CD4-positive, alpha-beta T cell treated with Interleukin-2 at 100 ng/mL for 4 hours (primary cell): ENCODE results near the gene NRXN3.
A peak's percentile ranks its signal among the peaks of the same experiment; 100 is the strongest.

ENCODE experiments used
- DNase-seq: peaks from one replicate; pipeline ENCODE4 v3.0.0-alpha.2; 2020; ENCODE audit warnings: low spot score

The NRXN3 gene

DNA sequence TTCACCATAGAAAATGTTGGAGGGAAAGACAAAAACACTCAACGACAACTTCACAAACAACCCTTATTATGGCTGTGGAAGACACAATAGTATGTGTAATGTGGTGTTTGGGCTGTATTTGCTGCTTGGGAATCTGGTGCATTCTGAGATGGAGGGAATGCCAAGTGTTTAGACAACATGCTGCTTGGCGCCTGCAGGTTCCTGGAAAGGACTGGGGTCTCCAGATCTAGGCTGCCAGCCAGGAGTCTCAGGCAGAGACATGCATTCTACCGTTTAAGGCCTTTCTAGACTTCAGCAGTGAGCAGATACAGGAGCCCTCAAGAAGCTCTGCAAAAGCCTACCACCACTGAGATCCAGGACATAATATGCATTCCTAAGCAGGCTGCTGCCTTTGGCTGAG is 418.7 kb downstream of the NRXN3 start:
- no peak for DNase-seq

GRCh38 chr14:78592616-78593219 is 422.5 kb downstream of the NRXN3 start:
- DNase-seq, result no peak

GRCh38 chr14:78593949-78594348 is 423.8 kb downstream of the NRXN3 start:
- no peak for DNase-seq

- no peak for DNase-seq
Measured at GRCh38 chr14:78595797-78596196, 425.6 kb downstream of the NRXN3 start.

- peak; percentile 23 for DNase-seq
Measured at GRCh38 chr14:78598046-78598920, 428.1 kb downstream of the NRXN3 start.

- DNase-seq, result no peak
Measured at GRCh38 chr14:78605025-78605762, 435.0 kb downstream of the NRXN3 start.

DNA sequence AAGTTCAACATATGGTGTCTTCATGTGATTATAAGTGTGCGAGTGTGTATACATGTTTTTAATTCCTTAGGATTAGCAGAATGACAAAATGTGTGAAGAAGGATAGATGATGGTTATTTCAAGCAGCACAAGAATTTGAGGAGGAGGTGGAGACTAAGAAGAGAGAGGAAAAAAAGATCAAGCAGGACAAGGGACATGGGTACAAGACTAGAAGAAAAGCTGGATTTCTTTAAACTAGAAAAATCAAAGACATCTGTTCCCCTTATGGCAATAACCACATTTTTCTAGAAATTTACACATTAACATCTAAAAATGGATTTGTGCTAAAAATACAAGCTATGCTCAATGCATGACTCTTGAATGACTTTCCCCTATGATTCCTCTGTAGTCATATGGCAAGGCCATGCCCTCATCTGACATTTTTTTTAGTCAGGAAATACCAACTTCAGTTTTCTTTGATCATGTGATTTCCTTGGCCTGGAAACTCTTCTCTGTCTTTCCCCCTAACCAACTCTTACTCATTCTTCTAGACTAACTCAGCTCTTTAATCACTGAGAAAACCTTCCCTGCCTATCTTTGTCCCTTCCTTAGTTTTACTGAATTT is 435.8 kb downstream of the NRXN3 start:
- DNase-seq, result no peak

DNA sequence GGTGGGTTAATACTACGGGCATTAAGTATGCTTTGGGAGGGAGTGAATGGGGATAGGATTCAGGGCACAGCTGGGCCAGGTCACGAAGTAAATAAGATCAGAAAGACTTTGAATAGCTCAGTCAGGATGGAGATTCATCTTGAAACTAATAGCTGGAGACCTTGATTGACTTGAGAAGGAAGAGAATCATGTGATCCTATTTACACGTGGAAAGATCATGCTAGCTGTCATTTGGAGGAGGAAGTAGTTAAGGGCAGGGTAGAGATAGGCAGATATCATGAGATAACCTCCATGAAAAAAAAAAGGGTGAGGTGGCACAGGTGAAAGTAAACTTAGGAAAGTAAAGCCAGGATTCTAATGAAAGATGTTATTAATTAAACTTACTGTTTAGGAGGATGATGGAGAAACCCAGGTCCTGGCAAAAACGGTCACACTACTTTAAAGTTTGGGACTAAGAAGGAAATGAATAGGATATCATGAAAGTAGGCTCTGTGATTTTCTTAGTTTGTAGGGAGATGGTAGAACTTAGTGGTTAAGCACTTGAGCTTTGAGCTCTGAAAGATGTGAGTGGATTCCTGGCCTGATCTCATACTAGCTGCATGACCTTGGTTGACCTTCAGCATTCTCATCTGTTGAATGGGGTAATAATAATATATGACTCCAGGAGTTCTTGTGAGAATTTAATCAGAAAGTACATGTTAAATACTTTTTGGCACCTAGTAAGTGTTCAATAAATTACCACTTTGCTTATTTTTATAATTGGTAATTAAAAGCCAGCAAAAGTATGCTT is 439.0 kb downstream of the NRXN3 start:
- no peak for DNase-seq

DNA sequence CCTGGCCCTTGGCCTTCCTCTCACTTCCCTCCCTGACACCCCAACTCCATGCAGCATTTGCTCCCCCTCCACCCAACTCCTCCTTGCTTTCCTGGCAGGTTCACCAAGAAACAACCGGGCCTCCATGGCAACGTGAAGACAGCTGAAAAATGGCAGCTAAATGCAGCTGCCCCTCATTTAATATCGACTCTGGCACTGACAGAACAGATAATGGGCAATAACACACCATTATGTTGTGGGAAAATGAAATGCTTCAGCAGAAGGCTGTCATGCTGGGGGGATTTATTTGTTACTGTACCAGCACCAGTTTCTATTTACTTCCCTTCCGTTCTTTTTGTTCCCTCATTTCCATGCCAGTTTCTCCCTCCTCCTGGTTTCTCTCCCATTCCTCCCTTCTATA is 440.8 kb downstream of the NRXN3 start:
- DNase-seq, result no peak

DNA sequence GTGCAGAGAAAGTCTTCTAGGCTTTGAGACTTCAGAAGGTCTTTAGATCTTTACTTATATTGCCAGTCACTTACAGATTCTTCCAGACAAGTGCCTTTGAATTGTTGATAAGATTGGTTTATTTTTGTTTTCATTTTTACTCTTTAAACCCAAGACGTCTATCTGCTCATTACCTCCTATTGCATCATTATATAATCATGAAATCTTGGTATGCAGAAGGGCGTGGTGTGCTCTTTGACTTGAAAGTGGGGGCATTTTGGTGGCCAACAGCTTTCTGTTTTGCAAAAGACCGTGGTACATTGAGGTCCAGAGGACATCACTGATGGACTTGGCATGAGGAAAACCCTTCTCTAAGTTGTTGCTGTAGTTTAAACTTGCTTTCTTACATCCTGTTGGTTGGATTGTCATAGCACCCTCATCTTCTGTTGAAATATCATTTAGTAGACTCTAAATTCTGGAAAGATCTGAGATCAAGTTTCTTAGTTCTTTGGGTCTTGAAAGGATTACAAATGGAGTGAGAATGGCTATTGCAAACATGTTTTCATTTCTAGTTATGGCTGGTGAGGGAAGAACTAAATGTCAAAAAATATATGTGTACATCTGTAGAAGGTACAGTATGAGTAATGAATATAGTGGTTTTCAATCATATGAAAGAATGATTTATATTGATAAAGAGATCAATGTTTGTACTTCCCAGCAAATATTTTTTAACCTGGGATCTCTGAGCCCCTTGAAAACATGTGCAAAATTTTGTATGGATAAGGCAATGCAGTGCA is 441.8 kb downstream of the NRXN3 start:
- DNase-seq, result no peak

GRCh38 chr14:78612666-78613065 is 442.5 kb downstream of the NRXN3 start:
- DNase-seq, result no peak

GRCh38 chr14:78614593-78614992 is 444.4 kb downstream of the NRXN3 start:
- no peak for DNase-seq

DNA sequence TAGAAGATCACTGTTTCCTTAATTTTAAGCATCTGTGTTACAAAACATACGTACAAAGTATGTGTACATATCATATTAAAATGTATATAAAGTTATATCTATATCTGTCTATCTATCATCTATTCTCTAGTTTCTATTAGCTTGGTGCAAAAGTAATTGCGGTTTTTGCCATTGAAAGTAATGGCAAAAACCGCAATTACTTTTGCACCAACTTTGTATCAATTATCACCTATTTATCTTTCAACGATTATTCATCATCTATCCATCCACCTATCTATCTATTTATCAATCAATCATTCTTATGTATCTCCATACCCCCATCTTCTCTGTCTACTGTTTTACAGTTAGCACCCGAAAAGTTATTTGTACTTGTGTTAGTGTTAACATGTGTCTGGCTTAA is 447.6 kb downstream of the NRXN3 start:
- DNase-seq, result no peak

- no peak for DNase-seq
Measured at GRCh38 chr14:78618368-78618767, 448.2 kb downstream of the NRXN3 start.

- DNase-seq, result no peak
Measured at GRCh38 chr14:78627114-78627513, 456.9 kb downstream of the NRXN3 start.

DNA sequence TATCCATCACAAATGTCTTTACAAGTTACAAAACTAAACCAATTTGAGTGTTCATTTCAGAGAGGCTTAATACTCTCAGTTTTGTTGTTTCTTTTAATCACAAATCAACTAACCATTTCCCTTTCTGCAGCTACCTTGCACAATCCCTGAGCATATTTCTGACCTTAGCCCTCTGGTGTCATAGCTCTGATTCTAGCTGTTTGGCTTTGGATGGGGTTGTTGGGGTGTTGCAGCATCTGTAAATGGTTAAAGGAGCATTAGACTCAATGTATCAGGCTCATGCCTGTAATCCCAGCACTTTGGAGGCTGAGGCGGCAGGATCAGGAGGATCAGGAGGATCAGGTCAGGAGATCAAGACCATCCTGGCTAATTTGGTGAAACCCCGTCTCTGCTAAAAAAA is 461.4 kb downstream of the NRXN3 start:
- no peak for DNase-seq

GRCh38 chr14:78633752-78634151 is 463.6 kb downstream of the NRXN3 start:
- no peak for DNase-seq

DNA sequence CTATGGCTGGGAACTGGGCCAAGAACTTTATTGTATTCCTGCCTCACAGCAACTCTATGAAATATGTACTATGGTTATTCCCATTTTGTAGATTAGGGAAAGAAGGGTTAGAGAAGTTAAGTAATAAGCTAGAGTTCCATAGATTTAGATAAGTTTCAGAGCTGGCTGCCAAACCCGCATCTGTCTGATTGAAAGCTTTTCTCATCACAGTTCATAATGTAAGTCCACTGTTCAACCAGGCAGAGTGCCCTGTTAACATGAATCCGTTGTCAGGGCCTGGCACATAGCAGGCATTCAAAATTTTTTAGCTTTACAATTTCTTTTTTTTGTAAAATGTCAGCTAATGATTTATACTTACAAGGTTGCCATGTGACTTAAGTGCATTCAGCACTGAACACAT is 467.3 kb downstream of the NRXN3 start:
- no peak for DNase-seq

- DNase-seq, result no peak
Measured at GRCh38 chr14:78637908-78638475, 467.8 kb downstream of the NRXN3 start.

GRCh38 chr14:78638926-78639325 is 468.8 kb downstream of the NRXN3 start:
- DNase-seq, result no peak
